CD14-positive monocyte (primary cell): ENCODE measurements around the gene URB2. TPM values are rescaled to one million over a fixed set of nuclear protein-coding genes. Genes with fewer than 3 reads are reported as not detected.
"Not testable (repeated sequence)": the region's sequence is repeated elsewhere in the genome, so short reads cannot be mapped to it uniquely, and the experiment has no call there.

ENCODE experiments used
- DNase-seq, 3 donors: peaks; one replicate each; pipeline ENCODE4 v3.0.0-alpha.2; 2011 to 2022
- H2AFZ ChIP-seq: 2 replicates; pipeline ENCODE4 v1.6.0; 2012; ENCODE audit warnings: mild to moderate bottlenecking, low read depth, low read length, inconsistent platforms; ENCODE audit not compliant: insufficient read depth, poor library complexity, severe bottlenecking
- H3K27ac ChIP-seq, 2 donors: 1 replicate in 1 of 2; 2 replicates in 1 of 2; pipeline ENCODE4 v1.5.1; 2012 to 2013; ENCODE audit warnings: low read length in 2 of 2, control low read depth in 1 of 2, inconsistent platforms in 1 of 2, low read depth in 1 of 2, mild to moderate bottlenecking in 1 of 2
- H3K27me3 ChIP-seq, 2 donors: one replicate each; pipeline versions ENCODE4 v1.6.0 to v1.6.1; 2011 to 2013; ENCODE audit warnings: low read length in 2 of 2; ENCODE audit not compliant: control insufficient read depth in 2 of 2, insufficient read depth in 2 of 2
- H3K36me3 ChIP-seq, 2 donors: replicated peaks in 1 of 2; 1 replicate in 1 of 2; 2 replicates in 1 of 2; pipeline versions ENCODE4 v1.5.1 to v1.6.1; 2012 to 2013; ENCODE audit warnings: low read length in 2 of 2, control low read depth in 1 of 2, inconsistent platforms in 1 of 2, mild to moderate bottlenecking in 1 of 2; ENCODE audit not compliant: insufficient read depth in 2 of 2, control insufficient read depth in 1 of 2
- H3K4me1 ChIP-seq, 2 donors: 1 replicate in 1 of 2; 2 replicates in 1 of 2; pipeline versions ENCODE4 v1.5.1 to v1.6.1; 2012 to 2013; ENCODE audit warnings: low read length in 2 of 2, control low read depth in 1 of 2, inconsistent platforms in 1 of 2, mild to moderate bottlenecking in 1 of 2, moderate library complexity in 1 of 2; ENCODE audit not compliant: insufficient read depth in 2 of 2, control insufficient read depth in 1 of 2
- H3K4me2 ChIP-seq: replicated peaks from 2 replicates; pipeline ENCODE3; 2012; ENCODE audit warnings: low read length, moderate library complexity, mild to moderate bottlenecking; ENCODE audit not compliant: poor library complexity, severe bottlenecking; ENCODE audit errors: extremely low read depth
- H3K4me3 ChIP-seq, 3 experiments: fragments of 200-600 bp in 1 of 3; sonication (generic) in 1 of 3; replicated peaks in 1 of 3; 1 replicate in 2 of 3; 2 replicates in 1 of 3; pipeline ENCODE4 v1.5.1; 2011 to 2013; ENCODE audit warnings: low read length in 3 of 3, mild to moderate bottlenecking in 3 of 3, control low read depth in 2 of 3, low read depth in 2 of 3, inconsistent platforms in 1 of 3, moderate library complexity in 1 of 3
- H3K79me2 ChIP-seq: 2 replicates; pipeline ENCODE4 v1.6.0; 2012; ENCODE audit warnings: mild to moderate bottlenecking, control low read depth, inconsistent platforms, low read length, moderate library complexity; ENCODE audit not compliant: insufficient read depth
- H3K9ac ChIP-seq: 2 replicates; pipeline ENCODE4 v1.6.0; 2017; ENCODE audit warnings: low read length, mild to moderate bottlenecking; ENCODE audit not compliant: insufficient read depth, poor library complexity, severe bottlenecking
- H3K9me3 ChIP-seq, 2 donors: replicated peaks in 1 of 2; 1 replicate in 1 of 2; 2 replicates in 1 of 2; pipeline versions ENCODE4 v1.5.1 to v1.6.1; 2012 to 2013; ENCODE audit warnings: low read length in 2 of 2, control low read depth in 1 of 2; ENCODE audit not compliant: control insufficient read depth in 1 of 2, insufficient read depth in 1 of 2
- H4K20me1 ChIP-seq: 2 replicates; pipeline ENCODE4 v1.6.0; 2012; ENCODE audit warnings: mild to moderate bottlenecking, low read length, control low read depth, moderate library complexity; ENCODE audit not compliant: insufficient read depth
- H3K27ac Mint-ChIP-seq, 7 donors: one replicate each; pipeline ENCODE4 v1.8.0; 2020; ENCODE audit warnings: mild to moderate bottlenecking in 7 of 7, mixed read lengths in 7 of 7, moderate library complexity in 6 of 7, inconsistent platforms in 2 of 7
- H3K27me3 Mint-ChIP-seq, 3 donors: one replicate each; pipeline ENCODE4 v1.8.0; 2021 to 2022; ENCODE audit warnings: low read depth in 3 of 3, mild to moderate bottlenecking in 3 of 3, mixed read lengths in 3 of 3, moderate library complexity in 3 of 3, inconsistent platforms in 1 of 3
- H3K36me3 Mint-ChIP-seq, 2 donors: one replicate each; pipeline ENCODE4 v1.8.0; 2020; ENCODE audit warnings: mixed read lengths in 2 of 2, inconsistent platforms in 1 of 2, mild to moderate bottlenecking in 1 of 2
- H3K4me1 Mint-ChIP-seq: one replicate; pipeline ENCODE4 v1.8.0; 2020; ENCODE audit warnings: mild to moderate bottlenecking, mixed read lengths
- H3K4me3 Mint-ChIP-seq, 2 donors: one replicate each; pipeline ENCODE4 v1.8.0; 2020; ENCODE audit warnings: mild to moderate bottlenecking in 2 of 2, mixed read lengths in 2 of 2, moderate library complexity in 1 of 2
- H3K9me3 Mint-ChIP-seq, 7 donors: one replicate each; pipeline ENCODE4 v1.8.0; 2020 to 2022; ENCODE audit warnings: mixed read lengths in 7 of 7, mild to moderate bottlenecking in 6 of 7, moderate library complexity in 6 of 7, inconsistent platforms in 2 of 7
- WGBS: methylation state at CpG from one replicate; pipeline ENCODE4 v1.1.5; 2013; ENCODE audit warnings: missing lambda C conversion rate; ENCODE audit not compliant: insufficient coverage; 5-methylcytosine and 5-hydroxymethylcytosine counted together
- intact Hi-C, 2 donors: fragments of 100-400 bp; cut with micrococcal nuclease; formaldehyde crosslinking; loops; one replicate each; pipeline versions ENCODE4 v1.15.0 to v1.15.1; 2023
- polyA plus RNA-seq, 3 donors: library from polyadenylated mRNA; depleted of rRNA in 1 of 3; unstranded in 2 of 3; stranded (reverse) in 1 of 3; fragments of 300-500 nt in 2 of 3; fragments of >200 nt in 1 of 3; fragmentation: Illumina TruSeq in 2 of 3; gene quantifications; 1 replicate in 2 of 3; 2 replicates in 1 of 3; pipeline ENCODE4 v1.2.3, GENCODE V29; 2012 to 2021
- TF ChIP-seq, protein P1 (sequence below): fragments of 200-600 bp; IDR thresholded peaks from one replicate; pipeline ENCODE4 v1.8.0; 2022; ENCODE audit warnings: antibody characterized with exemption, mild to moderate bottlenecking

Gene URB2
- polyA plus RNA-seq, 3 donors: 0.79 to 2.8 (median 1.5) TPM

DNA sequence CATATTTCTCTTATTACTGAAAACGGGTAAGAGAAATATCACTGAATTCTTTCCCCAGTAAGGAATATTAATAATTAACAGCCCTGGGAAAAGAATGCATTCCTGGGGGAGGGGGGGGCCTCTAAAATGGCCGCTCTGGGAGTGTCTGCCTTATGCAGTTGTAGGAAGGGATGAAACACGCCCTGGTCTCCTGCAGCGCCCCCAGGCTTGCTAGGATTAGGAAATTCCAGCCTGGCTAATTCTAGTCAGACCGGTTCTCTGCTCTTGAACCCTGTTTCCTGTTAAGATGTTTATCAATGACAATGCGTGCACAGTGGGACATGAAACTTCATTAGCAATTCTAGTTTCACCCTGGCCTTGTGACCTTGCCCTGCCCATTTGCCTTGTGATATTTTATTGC lies 81.1 kb downstream of the URB2 start:
- whole genome bisulfite sequencing: 79% methylated on average over 4 of the region's 6 CpGs
- H2AFZ ChIP-seq, H3K27ac Mint-ChIP-seq, H3K36me3 ChIP-seq, DNase-seq, H3K4me3 Mint-ChIP-seq, H3K27ac ChIP-seq, H3K4me1 ChIP-seq, H4K20me1 ChIP-seq, H3K36me3 Mint-ChIP-seq, intact Hi-C loops, H3K27me3 ChIP-seq, H3K27me3 Mint-ChIP-seq, H3K4me1 Mint-ChIP-seq, H3K4me3 ChIP-seq, H3K9me3 ChIP-seq, H3K9ac ChIP-seq, H3K79me2 ChIP-seq, H3K4me2 ChIP-seq: not testable (repeated sequence)
- peaks cover 5 to 19% (median 18%) of the 10 kb centered on the region in 7 donors for H3K9me3 Mint-ChIP-seq

DNA sequence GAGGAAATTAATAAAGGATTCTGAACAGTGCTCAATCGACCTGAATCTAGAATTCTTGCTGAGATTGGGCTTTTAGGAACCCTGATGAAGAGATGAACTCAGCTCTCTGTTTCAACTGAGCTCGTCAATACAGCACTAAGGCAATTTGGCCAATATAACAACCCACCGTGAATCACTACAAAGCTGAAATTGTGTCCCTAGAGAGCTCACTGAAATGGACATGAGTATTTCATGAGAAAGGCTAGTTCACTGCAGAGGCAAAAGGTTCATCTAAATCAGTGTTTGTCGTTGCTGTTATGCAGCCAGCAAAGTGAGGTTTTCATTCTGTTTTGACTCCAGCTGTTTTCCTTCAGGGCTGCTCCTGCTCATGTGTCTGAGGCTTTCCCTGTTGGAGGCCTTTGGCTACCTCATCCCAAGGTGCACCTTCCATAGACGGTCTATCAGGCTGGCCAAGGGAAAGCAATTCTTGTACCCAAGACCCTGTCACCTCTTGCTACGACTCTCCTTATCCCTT lies 83.5 kb downstream of the URB2 start:
- H3K4me3 Mint-ChIP-seq: no peak overlapping the region
- H3K27ac ChIP-seq: no peak overlapping the region
- DNase-seq: no peak
- no peaks in the 10 kb centered on the region for H3K36me3 ChIP-seq
- no peaks in the 10 kb centered on the region for H3K27me3 ChIP-seq
- H3K9ac ChIP-seq: no peak overlapping the region
- no peaks in the 10 kb centered on the region for H3K4me1 ChIP-seq
- no peaks in the 10 kb centered on the region for H4K20me1 ChIP-seq
- peaks cover 5 to 19% (median 17%) of the 10 kb centered on the region in 7 donors for H3K9me3 Mint-ChIP-seq
- intact Hi-C loops: no loop called here
- no peaks in the 10 kb centered on the region for H3K36me3 Mint-ChIP-seq
- peaks cover 1 to 2% (median 2%) of the 10 kb centered on the region in 3 donors for H3K27me3 Mint-ChIP-seq
- H3K4me3 ChIP-seq: no peak overlapping the region
- WGBS: 79% methylated on average over 3 of the region's 6 CpGs
- no peak overlapping the region for H3K27ac Mint-ChIP-seq
- H3K4me2 ChIP-seq: no peak overlapping the region
- H3K79me2 ChIP-seq: no peaks in the 10 kb centered on the region
- H3K4me1 Mint-ChIP-seq: no peaks in the 10 kb centered on the region
- TF ChIP-seq, protein P1, sequence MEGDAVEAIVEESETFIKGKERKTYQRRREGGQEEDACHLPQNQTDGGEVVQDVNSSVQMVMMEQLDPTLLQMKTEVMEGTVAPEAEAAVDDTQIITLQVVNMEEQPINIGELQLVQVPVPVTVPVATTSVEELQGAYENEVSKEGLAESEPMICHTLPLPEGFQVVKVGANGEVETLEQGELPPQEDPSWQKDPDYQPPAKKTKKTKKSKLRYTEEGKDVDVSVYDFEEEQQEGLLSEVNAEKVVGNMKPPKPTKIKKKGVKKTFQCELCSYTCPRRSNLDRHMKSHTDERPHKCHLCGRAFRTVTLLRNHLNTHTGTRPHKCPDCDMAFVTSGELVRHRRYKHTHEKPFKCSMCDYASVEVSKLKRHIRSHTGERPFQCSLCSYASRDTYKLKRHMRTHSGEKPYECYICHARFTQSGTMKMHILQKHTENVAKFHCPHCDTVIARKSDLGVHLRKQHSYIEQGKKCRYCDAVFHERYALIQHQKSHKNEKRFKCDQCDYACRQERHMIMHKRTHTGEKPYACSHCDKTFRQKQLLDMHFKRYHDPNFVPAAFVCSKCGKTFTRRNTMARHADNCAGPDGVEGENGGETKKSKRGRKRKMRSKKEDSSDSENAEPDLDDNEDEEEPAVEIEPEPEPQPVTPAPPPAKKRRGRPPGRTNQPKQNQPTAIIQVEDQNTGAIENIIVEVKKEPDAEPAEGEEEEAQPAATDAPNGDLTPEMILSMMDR: no peak
- no peak overlapping the region for H2AFZ ChIP-seq
- H3K9me3 ChIP-seq: no peaks in the 10 kb centered on the region

Other genes starting within 250 kb of the URB2 start
- gene ACTA1, start 192.2 kb upstream of the URB2 start, polyA plus RNA-seq: under 1 TPM in 1 of 3 donors, not detected in 2; 0.72 TPM
- 10 to 100 TPM in 2 of 3 donors, 1 to 10 TPM in 1; 9.0 to 12.8 (median 12.4) TPM for gene NUP133, start 117.9 kb upstream of the URB2 start, polyA plus RNA-seq
- gene ABCB10, start 67.5 kb upstream of the URB2 start, polyA plus RNA-seq: 10 to 100 TPM in 2 of 3 donors, 1 to 10 TPM in 1; 5.4 to 12.9 (median 11.4) TPM
- gene TAF5L, start 125 bp upstream of the URB2 start, polyA plus RNA-seq: 10 to 100 TPM in 1 of 3 donors, 1 to 10 TPM in 2; 3.8 to 15.4 (median 4.9) TPM